22Rv1 (cell line): ENCODE data around the gene C18orf54.

Experiments used
- H3K27ac ChIP-seq: fragments of 450-650 bp; 2 replicates; pipeline ENCODE4 v1.5.1; 2017
- ZFX ChIP-seq: fragments of 450-650 bp; IDR thresholded peaks from 2 replicates; pipeline ENCODE4 v1.6.1; 2017; ENCODE audit warnings: antibody characterized with exemption, borderline replicate concordance
- TF ChIP-seq, protein P1 (sequence below): fragments of 450-650 bp; IDR thresholded peaks from 2 replicates; pipeline ENCODE4 v1.5.1; 2017; ENCODE audit warnings: mild to moderate bottlenecking

The C18orf54 gene

DNA sequence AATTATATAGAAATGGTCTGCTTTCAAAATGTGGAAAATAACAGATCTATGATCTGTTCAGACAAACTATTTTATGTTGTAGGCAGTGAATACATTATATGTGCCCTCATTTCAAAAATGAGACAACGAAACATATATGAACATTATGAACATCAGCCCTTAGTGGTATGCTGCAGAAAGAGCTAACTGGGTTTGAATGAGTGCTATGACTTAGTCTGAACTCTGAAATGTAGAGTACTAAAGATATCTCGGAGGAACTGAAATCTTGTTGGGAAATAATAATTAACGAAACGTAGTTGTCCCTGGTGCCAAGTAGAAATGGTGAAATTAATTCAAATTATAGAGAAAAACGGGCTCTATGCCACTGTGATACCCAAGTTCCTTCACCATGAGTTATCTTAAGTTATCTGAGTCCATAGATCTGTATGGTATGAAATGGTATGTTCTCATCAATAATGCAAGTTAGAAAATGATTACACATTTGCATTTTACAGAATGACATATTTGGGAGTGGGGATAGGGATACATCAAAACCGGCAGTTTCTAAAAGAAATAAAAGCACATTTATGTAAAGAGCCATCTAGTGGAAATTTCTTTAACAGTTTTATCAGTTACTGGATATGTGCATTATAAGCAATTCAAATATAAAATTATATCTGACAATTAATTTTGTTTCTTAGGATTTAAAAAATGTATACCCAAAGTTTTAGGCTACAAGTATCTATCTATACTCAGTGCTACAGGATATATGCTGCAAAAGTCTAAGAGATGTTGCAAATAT lies 26.7 kb upstream of the C18orf54 start:
- H3K27ac ChIP-seq = no peak overlapping the region
- TF ChIP-seq, protein P1, sequence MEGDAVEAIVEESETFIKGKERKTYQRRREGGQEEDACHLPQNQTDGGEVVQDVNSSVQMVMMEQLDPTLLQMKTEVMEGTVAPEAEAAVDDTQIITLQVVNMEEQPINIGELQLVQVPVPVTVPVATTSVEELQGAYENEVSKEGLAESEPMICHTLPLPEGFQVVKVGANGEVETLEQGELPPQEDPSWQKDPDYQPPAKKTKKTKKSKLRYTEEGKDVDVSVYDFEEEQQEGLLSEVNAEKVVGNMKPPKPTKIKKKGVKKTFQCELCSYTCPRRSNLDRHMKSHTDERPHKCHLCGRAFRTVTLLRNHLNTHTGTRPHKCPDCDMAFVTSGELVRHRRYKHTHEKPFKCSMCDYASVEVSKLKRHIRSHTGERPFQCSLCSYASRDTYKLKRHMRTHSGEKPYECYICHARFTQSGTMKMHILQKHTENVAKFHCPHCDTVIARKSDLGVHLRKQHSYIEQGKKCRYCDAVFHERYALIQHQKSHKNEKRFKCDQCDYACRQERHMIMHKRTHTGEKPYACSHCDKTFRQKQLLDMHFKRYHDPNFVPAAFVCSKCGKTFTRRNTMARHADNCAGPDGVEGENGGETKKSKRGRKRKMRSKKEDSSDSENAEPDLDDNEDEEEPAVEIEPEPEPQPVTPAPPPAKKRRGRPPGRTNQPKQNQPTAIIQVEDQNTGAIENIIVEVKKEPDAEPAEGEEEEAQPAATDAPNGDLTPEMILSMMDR = peak; percentile 28
- no peak for TF ChIP-seq ZFX

DNA sequence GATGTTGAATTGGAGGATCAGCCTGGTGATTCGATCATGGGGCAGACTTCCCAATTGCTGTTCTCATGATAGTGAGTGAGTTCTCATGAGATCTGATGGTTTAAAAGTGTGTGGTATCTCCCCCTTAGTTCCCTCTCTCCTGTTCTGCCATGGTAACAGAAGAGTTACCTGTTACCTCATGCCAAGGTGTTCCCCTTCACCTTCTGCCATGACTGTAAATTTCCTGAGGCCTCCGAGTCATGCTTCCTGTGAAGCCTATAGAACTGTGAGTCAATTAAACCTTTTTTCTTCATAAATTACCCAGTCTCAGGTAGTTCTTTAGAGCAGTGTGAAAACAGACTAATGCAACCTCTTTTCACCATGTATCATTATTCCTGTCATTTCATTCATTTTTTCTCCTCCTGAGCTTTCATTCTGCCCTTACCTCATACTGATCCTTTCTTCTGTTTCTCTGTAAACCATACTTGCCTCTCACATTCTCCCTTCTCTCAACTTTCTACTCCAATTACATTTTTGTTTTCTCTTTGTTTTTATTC lies 22.0 kb upstream of the C18orf54 start:
- H3K27ac ChIP-seq = no peak overlapping the region
- TF ChIP-seq, protein P1 = no peak

DNA sequence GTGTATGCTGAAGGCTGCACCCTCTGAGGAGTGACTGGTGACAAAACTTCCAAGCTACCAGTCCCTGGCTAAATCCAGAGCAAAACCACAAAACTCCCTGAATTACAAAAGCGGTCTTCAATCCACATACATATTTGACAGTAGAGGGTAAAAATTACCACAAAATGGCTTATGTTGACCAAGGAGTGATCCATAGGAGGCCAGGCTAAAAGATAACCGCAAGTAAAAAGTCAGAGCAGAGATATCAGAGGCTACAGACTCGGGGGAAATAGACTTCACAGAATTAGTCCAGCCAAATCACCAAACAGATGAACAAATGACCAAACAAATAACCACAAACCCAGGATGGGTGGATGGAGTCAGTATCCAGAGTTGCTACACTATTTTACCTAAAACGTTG lies 19.5 kb upstream of the C18orf54 start:
- H3K27ac ChIP-seq = no peak overlapping the region
- TF ChIP-seq, protein P1 = no peak
- TF ChIP-seq ZFX = no peak

DNA sequence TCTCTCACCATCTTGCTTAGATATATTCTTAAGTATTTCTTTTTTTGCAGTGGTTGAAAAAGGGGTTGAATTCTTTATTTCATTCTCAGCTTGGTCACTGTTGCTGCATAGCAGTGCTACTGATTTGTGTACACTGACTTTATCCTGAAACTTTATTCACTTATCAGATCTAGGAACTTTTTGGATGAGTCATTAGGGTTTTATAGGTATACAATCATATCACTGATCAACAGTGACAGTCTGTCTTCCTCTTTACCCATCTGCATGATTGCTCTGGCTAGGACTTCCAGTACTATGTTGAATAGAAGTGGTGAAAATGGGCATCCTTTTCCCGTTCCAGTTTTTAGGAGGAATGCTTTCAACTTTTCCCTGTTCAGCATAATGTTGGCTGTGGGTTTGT lies 6.5 kb upstream of the C18orf54 start:
- no peak overlapping the region for H3K27ac ChIP-seq
- no peak for TF ChIP-seq ZFX
- TF ChIP-seq, protein P1 = no peak

DNA sequence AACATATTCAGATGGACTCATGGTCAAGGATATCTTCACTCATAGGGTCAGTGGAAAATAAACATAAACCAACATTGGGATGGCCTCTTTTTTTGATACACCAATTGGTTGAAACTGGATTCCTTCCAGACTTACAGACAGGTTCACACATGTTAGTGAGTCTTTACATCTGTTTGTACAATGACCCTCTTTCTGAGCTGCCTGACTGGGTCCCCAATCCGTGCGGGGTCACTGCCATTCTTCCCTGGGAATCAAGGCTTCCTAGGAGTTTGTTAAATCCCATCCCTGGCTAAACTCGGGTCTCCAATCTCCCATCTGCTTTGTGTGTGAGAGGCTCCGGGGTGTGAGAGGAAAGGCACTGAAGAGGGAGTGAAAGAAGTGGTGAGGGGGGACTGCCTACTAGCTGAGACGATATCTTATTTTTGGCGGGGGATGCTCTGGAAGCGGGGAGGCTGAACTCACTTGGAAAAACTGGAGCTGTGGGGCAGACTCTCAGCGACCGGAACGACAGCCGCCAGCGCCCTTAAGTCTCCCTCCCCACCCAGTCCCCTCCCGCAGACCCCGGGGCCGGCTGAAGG lies 535 bp upstream of the C18orf54 start:
- TF ChIP-seq ZFX = no peak
- TF ChIP-seq, protein P1 = no peak
- H3K27ac ChIP-seq = peak overlapping the region; percentile 67

DNA sequence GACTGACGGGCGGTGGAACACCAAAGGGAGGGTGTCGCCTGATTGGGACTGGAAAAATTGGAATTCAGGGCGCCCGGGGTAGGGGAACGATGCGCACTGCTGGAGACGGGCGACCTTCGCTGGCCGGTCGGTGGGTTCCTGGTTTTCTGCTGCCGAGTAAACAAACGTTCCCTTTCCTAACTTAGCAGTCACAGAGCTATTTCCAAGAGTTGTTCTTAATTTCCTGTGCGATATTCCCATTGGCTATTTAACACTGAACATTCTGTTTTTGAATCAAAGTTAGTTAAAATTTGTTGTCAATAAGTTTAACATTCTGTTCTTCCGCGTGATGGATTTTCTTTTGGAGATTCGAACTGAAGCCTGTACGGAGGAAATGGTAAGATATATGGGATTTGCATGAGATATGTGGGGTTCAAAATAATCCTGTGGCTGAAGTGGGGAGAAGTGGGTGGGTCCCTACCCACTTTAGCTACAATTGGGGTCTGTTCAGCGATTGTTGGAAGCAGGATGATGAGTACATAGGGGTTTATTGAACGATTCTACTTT lies 862 bp downstream of the C18orf54 start:
- peak overlapping the region; percentile 67 for H3K27ac ChIP-seq
- TF ChIP-seq ZFX = no peak
- TF ChIP-seq, protein P1 = no peak

DNA sequence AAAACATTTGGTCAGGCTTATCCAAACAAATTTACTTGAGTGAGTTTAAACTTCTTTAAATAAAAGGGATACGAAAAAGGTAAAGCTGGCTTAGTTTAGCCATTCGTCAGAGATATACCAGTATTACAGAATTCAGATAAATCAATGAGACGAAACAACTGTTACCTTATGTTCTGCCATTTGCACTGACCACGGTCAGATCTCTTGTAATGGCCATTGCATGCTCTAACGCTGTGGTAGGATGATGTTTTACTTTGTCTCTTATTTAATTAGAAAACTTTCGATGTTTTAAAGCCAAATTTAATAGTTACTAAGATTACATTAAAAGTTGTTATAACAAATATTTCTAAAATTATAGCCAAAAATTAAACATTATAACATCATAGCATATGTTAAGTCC lies 1.5 kb downstream of the C18orf54 start:
- TF ChIP-seq, protein P1 = no peak
- no peak overlapping the region for H3K27ac ChIP-seq
